HepG2 (cell line): Measurements from ENCODE around the gene CISD3. TPM values are rescaled to one million over a fixed set of nuclear protein-coding genes. Genes with fewer than 3 reads are reported as not detected.

Experiments
- CBX5 ChIP-seq: sonication (generic); formaldehyde crosslinking; IDR thresholded peaks from 2 replicates; pipeline ENCODE4 v1.4.0; 2020; ENCODE audit warnings: missing genetic modification reagents, borderline replicate concordance
- CENPT ChIP-seq: sonication (generic); formaldehyde crosslinking; IDR thresholded peaks from 2 replicates; pipeline ENCODE4 v1.8.0; 2022; ENCODE audit warnings: low read depth, mild to moderate bottlenecking, moderate library complexity, missing genetic modification reagents
- DNMT1 ChIP-seq: sonication (generic); formaldehyde crosslinking; IDR thresholded peaks from 2 replicates; pipeline ENCODE4 v1.5.1; 2020; ENCODE audit warnings: mild to moderate bottlenecking, missing genetic modification reagents
- EHMT2 ChIP-seq: fragments of 200-600 bp; sonication (generic); IDR thresholded peaks from 2 replicates; pipeline ENCODE4 v1.7.0; 2017; ENCODE audit warnings: antibody characterized with exemption, low read depth, low read length, borderline replicate concordance
- HOXA7 ChIP-seq: sonication (generic); formaldehyde crosslinking; IDR thresholded peaks from 2 replicates; pipeline ENCODE4 v1.8.1; 2022; ENCODE audit warnings: mild to moderate bottlenecking, missing genetic modification reagents, moderate library complexity
- MTF2 ChIP-seq: sonication (generic); formaldehyde crosslinking; IDR thresholded peaks from 2 replicates; pipeline ENCODE4 v1.5.0; 2020; ENCODE audit warnings: missing genetic modification reagents, borderline replicate concordance
- NFATC3 ChIP-seq: sonication (generic); formaldehyde crosslinking; IDR thresholded peaks from 2 replicates; pipeline ENCODE4 v1.5.1; 2020; ENCODE audit warnings: mild to moderate bottlenecking, missing genetic modification reagents
- NFKB2 ChIP-seq: sonication (generic); formaldehyde crosslinking; IDR thresholded peaks from 2 replicates; pipeline ENCODE4 v1.4.0; 2020; ENCODE audit warnings: missing genetic modification reagents, borderline replicate concordance
- NFKBIZ ChIP-seq: IDR thresholded peaks from 2 replicates; pipeline ENCODE4 v1.6.1; 2018; ENCODE audit warnings: missing genetic modification reagents, missing compliant biosample characterization
- PAF1 ChIP-seq: IDR thresholded peaks from 2 replicates; pipeline ENCODE4 v1.6.1; 2016; ENCODE audit warnings: missing genetic modification reagents, missing compliant biosample characterization
- SNAPC2 ChIP-seq: sonication (generic); formaldehyde crosslinking; IDR thresholded peaks from 2 replicates; pipeline ENCODE4 v1.8.1; 2022; ENCODE audit warnings: mild to moderate bottlenecking, missing genetic modification reagents
- TBX3 ChIP-seq: fragments of 450-650 bp; IDR thresholded peaks from 2 replicates; pipeline ENCODE4 v1.6.1; 2017; ENCODE audit warnings: antibody characterized with exemption, mild to moderate bottlenecking, inconsistent platforms, borderline replicate concordance
- ZNF564 ChIP-seq: sonication (generic); formaldehyde crosslinking; IDR thresholded peaks from 2 replicates; pipeline ENCODE4 v1.8.1; 2023; ENCODE audit warnings: mild to moderate bottlenecking, missing genetic modification reagents
- ZNF614 ChIP-seq: IDR thresholded peaks from 2 replicates; pipeline ENCODE4 v1.6.1; 2018; ENCODE audit warnings: missing biosample characterization, missing genetic modification reagents, inconsistent platforms, borderline replicate concordance
- polyA plus RNA-seq, 8 experiments: library from polyadenylated mRNA; depleted of rRNA in 3 of 8; stranded (reverse) in 7 of 8; unstranded in 1 of 8; fragments of >200 nt; fragmentation: Illumina TruSeq in 4 of 8; extraction: Trizol in 4 of 8; gene quantifications; 2 replicates each; pipeline versions ENCODE4 v1.2.1 to v1.2.3, GENCODE V29; 2011 to 2016; ENCODE audit warnings: low read depth in 4 of 8, missing spikeins in 1 of 8, mixed read lengths in 1 of 8; ENCODE audit not compliant: insufficient read depth in 1 of 8
- total RNA-seq, 5 experiments: library from RNA; depleted of rRNA; stranded (reverse); fragments of >200 nt; fragmentation: Illumina TruSeq; extraction: Trizol; gene quantifications; 2 replicates each; pipeline ENCODE4 v1.2.3, GENCODE V29; 2016; ENCODE audit warnings: low read depth in 1 of 5
- TF ChIP-seq, protein P1 (sequence below): sonication (generic); formaldehyde crosslinking; IDR thresholded peaks from 2 replicates; pipeline ENCODE4 v1.4.0; 2020; ENCODE audit warnings: missing genetic modification reagents
- TF ChIP-seq, protein P2 (sequence below): IDR thresholded peaks from 2 replicates; pipeline ENCODE4 v1.6.1; 2012; ENCODE audit warnings: low read depth, low read length, improper control_type of control experiment
- TF ChIP-seq, protein P3 (sequence below): sonication (generic); formaldehyde crosslinking; IDR thresholded peaks from 2 replicates; pipeline ENCODE4 v1.4.0; 2020; ENCODE audit warnings: mild to moderate bottlenecking, missing genetic modification reagents
- TF ChIP-seq, protein P4 (sequence below): sonication (generic); formaldehyde crosslinking; IDR thresholded peaks from 2 replicates; pipeline ENCODE4 v1.5.0; 2020; ENCODE audit warnings: missing genetic modification reagents, mild to moderate bottlenecking, borderline replicate concordance
- TF ChIP-seq, protein P5 (sequence below): sonication (generic); formaldehyde crosslinking; IDR thresholded peaks from 2 replicates; pipeline ENCODE4 v1.8.0; 2022; ENCODE audit warnings: mild to moderate bottlenecking, missing genetic modification reagents, moderate library complexity
- TF ChIP-seq, protein P6 (sequence below): sonication (generic); formaldehyde crosslinking; IDR thresholded peaks from 2 replicates; pipeline ENCODE4 v1.9.0; 2021; ENCODE audit warnings: missing genetic modification reagents, borderline replicate concordance

CISD3 gene
- total and polyA plus RNA-seq, 2 of the 13 experiments (the other 11 are each of a cell fraction or from before 2014, with no cell fraction given): 30.0 to 34.1 TPM

DNA sequence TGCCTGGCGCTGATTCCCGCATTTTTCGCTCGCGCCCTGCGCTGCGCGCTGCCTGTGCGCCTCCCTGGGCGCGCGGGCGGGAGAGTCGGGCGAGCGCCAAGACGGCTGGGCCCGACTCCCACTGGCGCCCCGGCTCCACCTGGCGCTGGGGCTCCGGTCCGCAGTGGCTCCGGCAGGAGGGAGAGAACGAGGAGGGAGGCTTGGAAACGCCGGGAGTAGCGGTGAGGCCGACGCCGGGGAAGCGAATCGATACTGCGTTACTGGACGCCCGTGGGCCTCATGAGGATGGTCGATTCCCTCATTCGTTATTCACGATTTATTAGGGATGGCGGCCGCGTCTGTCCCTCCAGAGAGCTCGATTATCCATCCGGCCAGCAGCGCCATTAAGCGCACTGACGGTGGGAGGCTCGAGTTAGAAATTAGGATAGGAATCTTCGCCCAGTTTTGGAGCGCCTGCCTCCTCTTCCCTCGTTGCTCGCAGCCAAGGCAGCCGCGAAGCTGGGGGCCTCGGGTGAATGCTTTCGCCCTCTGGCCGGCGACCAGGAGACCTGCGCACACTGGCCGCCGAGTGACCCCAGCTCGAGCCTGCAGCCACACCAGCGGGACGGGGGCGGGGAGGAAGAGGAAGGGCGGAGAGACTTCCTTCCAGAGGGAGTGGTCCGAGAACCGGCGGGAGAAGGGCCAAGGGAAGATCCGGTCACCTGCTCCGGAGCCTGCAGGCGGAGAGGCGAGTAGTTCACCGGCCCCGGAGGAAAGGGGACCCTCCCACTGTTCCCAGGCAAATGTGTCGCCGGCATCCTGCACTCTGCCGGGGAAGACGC is 19.3 kb downstream of the CISD3 start (continued):
- TF ChIP-seq, protein P1, sequence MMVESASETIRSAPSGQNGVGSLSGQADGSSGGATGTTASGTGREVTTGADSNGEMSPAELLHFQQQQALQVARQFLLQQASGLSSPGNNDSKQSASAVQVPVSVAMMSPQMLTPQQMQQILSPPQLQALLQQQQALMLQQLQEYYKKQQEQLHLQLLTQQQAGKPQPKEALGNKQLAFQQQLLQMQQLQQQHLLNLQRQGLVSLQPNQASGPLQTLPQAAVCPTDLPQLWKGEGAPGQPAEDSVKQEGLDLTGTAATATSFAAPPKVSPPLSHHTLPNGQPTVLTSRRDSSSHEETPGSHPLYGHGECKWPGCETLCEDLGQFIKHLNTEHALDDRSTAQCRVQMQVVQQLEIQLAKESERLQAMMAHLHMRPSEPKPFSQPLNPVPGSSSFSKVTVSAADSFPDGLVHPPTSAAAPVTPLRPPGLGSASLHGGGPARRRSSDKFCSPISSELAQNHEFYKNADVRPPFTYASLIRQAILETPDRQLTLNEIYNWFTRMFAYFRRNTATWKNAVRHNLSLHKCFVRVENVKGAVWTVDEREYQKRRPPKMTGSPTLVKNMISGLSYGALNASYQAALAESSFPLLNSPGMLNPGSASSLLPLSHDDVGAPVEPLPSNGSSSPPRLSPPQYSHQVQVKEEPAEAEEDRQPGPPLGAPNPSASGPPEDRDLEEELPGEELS: peak; percentile 75
- TF ChIP-seq TBX3: no peak
- peak; percentile 76 for TF ChIP-seq CENPT (CRISPR knock-in tag)
- TF ChIP-seq DNMT1 (CRISPR knock-in tag): 0 out of 2 replicates have a peak, but pooled peaks have one; percentile 23
- peak; percentile 80; the same call in 1 of the 2 replicates for TF ChIP-seq CBX5 (CRISPR knock-in tag)
- peak; percentile 86; the same call in 1 of the 2 replicates for TF ChIP-seq ZNF614
- peak; percentile 79; the same call in 1 of the 2 replicates for TF ChIP-seq ZNF564 (CRISPR knock-in tag)
- peak; percentile 68 for TF ChIP-seq SNAPC2 (CRISPR knock-in tag)
- no peak for TF ChIP-seq PAF1 (CRISPR knock-in tag)
- TF ChIP-seq, protein P2, sequence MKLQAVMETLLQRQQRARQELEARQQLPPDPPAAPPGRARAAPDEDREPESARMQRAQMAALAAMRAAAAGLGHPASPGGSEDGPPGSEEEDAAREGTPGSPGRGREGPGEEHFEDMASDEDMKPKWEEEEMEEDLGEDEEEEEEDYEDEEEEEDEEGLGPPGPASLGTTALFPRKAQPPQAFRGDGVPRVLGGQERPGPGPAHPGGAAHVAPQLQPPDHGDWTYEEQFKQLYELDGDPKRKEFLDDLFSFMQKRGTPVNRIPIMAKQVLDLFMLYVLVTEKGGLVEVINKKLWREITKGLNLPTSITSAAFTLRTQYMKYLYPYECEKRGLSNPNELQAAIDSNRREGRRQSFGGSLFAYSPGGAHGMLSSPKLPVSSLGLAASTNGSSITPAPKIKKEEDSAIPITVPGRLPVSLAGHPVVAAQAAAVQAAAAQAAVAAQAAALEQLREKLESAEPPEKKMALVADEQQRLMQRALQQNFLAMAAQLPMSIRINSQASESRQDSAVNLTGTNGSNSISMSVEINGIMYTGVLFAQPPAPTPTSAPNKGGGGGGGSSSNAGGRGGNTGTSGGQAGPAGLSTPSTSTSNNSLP: no peak
- TF ChIP-seq MTF2 (CRISPR knock-in tag): peak; percentile 34; the same call in 1 of the 2 replicates
- TF ChIP-seq, protein P3, sequence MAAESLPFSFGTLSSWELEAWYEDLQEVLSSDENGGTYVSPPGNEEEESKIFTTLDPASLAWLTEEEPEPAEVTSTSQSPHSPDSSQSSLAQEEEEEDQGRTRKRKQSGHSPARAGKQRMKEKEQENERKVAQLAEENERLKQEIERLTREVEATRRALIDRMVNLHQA (CRISPR knock-in tag): no peak
- TF ChIP-seq EHMT2: no peak
- TF ChIP-seq, protein P4, sequence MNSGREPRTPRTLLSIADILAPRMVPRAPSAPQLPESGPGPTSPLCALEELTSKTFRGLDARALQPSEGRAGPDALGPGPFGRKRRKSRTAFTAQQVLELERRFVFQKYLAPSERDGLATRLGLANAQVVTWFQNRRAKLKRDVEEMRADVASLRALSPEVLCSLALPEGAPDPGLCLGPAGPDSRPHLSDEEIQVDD (CRISPR knock-in tag): peak; percentile 79
- TF ChIP-seq, protein P5, sequence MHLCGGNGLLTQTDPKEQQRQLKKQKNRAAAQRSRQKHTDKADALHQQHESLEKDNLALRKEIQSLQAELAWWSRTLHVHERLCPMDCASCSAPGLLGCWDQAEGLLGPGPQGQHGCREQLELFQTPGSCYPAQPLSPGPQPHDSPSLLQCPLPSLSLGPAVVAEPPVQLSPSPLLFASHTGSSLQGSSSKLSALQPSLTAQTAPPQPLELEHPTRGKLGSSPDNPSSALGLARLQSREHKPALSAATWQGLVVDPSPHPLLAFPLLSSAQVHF (CRISPR knock-in tag): peak; percentile 80
- TF ChIP-seq NFKB2 (CRISPR knock-in tag): peak; percentile 88; the same call in 1 of the 2 replicates
- TF ChIP-seq, protein P6, sequence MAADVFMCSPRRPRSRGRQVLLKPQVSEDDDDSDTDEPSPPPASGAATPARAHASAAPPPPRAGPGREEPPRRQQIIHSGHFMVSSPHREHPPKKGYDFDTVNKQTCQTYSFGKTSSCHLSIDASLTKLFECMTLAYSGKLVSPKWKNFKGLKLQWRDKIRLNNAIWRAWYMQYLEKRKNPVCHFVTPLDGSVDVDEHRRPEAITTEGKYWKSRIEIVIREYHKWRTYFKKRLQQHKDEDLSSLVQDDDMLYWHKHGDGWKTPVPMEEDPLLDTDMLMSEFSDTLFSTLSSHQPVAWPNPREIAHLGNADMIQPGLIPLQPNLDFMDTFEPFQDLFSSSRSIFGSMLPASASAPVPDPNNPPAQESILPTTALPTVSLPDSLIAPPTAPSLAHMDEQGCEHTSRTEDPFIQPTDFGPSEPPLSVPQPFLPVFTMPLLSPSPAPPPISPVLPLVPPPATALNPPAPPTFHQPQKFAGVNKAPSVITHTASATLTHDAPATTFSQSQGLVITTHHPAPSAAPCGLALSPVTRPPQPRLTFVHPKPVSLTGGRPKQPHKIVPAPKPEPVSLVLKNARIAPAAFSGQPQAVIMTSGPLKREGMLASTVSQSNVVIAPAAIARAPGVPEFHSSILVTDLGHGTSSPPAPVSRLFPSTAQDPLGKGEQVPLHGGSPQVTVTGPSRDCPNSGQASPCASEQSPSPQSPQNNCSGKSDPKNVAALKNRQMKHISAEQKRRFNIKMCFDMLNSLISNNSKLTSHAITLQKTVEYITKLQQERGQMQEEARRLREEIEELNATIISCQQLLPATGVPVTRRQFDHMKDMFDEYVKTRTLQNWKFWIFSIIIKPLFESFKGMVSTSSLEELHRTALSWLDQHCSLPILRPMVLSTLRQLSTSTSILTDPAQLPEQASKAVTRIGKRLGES (CRISPR knock-in tag): peak; percentile 69; the same call in 1 of the 2 replicates
- 0 out of 2 replicates have a peak, but pooled peaks have one; percentile 31 for TF ChIP-seq NFKBIZ (CRISPR knock-in tag)
- peak; percentile 72 for TF ChIP-seq NFATC3
- peak; percentile 70; the same call in 1 of the 2 replicates for TF ChIP-seq HOXA7 (CRISPR knock-in tag)
